Right ventricle myocardium superior (tissue), 1 donor: Measurements from ENCODE around the gene SYNGR1. TPM values are rescaled to one million over a fixed set of nuclear protein-coding genes. Genes with fewer than 3 reads are reported as not detected.

Experiments used
- ATAC-seq: fragments of 200-7000 bp; cut with Tn5 transposase; one replicate; pipeline ENCODE4 v1.9.1; 2020; ENCODE audit warnings: mild to moderate bottlenecking; ENCODE audit not compliant: poor library complexity
- DNase-seq: peaks from one replicate; pipeline ENCODE4 v3.0.0-alpha.2; 2020
- intact Hi-C: fragments of 100-400 bp; cut with DNase I; formaldehyde crosslinking; loops from one replicate; pipeline ENCODE4 v1.11.2; 2022
- total RNA-seq: library from RNA; stranded (reverse); fragmentation: NEBNext Ultra II Directional; extraction: Animal tissue kit (Norgen Biotek cat#: 25700); gene quantifications from one replicate; pipeline ENCODE4 v1.2.1, GENCODE V29; 2021
- donor health status: DM: no; HTN: yes; CAD: no; lungs with severe emphysema.

SYNGR1 gene
- total RNA-seq, 1 donor from 2014 or later = 32.2 TPM

- intact Hi-C loops = no loop called here
- no peak for DNase-seq
- no peak for ATAC-seq
These were observed 82.6 kb downstream of the SYNGR1 start for GRCh38 chr22:39432361-39432811.

- no peak for ATAC-seq
- intact Hi-C loops = no loop called here
- no peak for DNase-seq
These were observed 83.9 kb downstream of the SYNGR1 start for GRCh38 chr22:39433476-39434242.

- ATAC-seq (peak; percentile 47), DNase-seq (peak; percentile 67)
- intact Hi-C loops = no loop called here
These were observed 84.5 kb downstream of the SYNGR1 start for GRCh38 chr22:39434243-39434653.

- no peak for DNase-seq
- no peak for ATAC-seq
- intact Hi-C loops = no loop called here
These were observed 84.9 kb downstream of the SYNGR1 start for GRCh38 chr22:39434721-39435120.

Other genes starting within 250 kb of the SYNGR1 start
- gene CBX7, start 197.3 kb upstream of the SYNGR1 start, total RNA-seq = 69.9 TPM
- gene PDGFB, start 105.0 kb upstream of the SYNGR1 start, total RNA-seq = 16.2 TPM
- 300 TPM for gene RPL3, start 30.4 kb upstream of the SYNGR1 start, total RNA-seq
- gene TAB1, start 49.8 kb downstream of the SYNGR1 start, total RNA-seq = 17.3 TPM
- 3.9 TPM for gene MGAT3, start 107.0 kb downstream of the SYNGR1 start, total RNA-seq
- gene MIEF1, start 152.3 kb downstream of the SYNGR1 start, total RNA-seq = 16.7 TPM
- gene ATF4, start 170.6 kb downstream of the SYNGR1 start, total RNA-seq = 200 TPM
- gene RPS19BP1, start 182.8 kb downstream of the SYNGR1 start, total RNA-seq = 59.0 TPM
- 0.03 TPM for gene CACNA1I, start 220.8 kb downstream of the SYNGR1 start, total RNA-seq